GM18508 (cell line): ENCODE data around the gene TMEM39B.

Experiments used
- ATAC-seq: cut with Tn5 transposase; IDR thresholded peaks from one replicate; pipeline ENCODE4 v1.9.1; 2021; ENCODE audit warnings: moderate number of reproducible peaks; ENCODE audit not compliant: insufficient read depth, unreplicated experiment

Gene TMEM39B

GRCh38 chr1:32150847-32151246, 78.1 kb downstream of the TMEM39B start:
- ATAC-seq = no peak

DNA sequence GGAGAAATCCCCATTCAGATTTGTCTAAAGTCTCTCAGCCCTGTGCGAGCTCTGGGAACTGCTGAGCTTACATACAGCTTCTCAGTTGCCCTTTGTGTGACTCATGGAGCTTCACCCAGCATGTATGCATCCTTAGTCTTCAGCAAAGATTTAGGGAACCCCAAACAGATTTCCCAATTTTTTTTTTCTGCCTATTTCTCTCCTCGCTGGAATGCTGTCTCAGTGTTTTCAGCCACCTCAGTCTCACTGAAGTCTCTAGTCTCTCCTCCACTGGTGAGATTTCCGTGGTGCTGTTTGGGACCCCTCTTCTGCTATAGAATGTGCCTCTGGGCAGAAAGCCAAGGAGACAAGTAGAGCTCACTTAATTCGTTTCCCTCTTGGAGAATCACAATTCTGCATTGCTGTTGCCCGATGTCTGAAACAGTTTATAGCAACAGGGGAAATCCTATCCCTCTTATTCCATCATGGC, 78.6 kb downstream of the TMEM39B start:
- no peak for ATAC-seq
